ENCODE data around the gene CBR3. TPM values are rescaled to one million over a fixed set of nuclear protein-coding genes. Genes with fewer than 3 reads are reported as not detected.

CBR3 gene
- total and polyA plus RNA-seq, 2 of the 13 experiments (the other 11 are each of a cell fraction or from before 2014, with no cell fraction given): not detected

DNA sequence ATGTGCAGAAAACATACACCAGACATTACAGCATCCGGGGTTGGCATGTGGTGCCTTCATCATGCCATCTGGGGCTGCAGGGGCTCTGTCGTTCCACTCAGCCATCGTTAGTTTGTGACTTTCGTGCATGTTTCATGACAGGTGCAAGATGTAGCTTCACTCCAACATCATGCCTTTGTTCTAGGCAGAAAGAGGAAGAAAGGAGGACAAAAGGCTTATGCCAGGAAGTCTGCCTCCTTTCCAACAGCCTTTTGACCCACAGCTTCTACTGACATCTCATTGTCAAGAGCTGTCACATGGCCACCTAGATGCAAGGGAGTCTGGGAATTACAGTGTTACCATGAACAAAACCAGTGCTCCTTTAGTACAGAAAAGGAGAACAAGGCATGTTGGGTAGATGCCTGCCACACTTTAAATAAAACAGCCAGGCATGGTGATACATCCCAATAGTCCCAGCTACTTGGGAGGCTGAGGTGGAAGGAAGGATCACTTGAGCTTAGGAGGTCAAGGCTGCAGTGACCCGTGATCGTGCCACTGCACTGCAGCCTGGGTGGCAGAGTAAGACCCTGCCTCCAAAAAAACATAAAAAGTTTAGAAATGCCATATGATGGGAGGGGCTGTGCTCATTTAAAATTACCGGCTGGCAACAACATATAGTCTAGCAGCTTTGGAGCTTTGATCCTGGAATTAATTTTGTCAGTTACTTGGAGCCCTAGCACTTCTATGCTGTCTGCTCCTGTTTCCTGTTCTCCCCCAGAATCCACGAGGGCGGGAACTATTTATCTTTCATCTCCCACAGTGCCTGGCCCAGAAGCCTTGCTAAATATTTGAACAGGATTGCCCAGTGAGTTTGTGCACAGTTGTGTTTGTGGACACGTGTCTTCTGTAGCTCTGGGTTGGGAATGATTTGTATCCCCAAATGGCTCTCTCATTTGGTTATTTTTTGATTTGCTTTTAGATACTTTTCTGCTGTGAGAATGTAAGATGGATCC, 29.2 kb downstream of the CBR3 start (continued):
- TF ChIP-seq, protein P1, sequence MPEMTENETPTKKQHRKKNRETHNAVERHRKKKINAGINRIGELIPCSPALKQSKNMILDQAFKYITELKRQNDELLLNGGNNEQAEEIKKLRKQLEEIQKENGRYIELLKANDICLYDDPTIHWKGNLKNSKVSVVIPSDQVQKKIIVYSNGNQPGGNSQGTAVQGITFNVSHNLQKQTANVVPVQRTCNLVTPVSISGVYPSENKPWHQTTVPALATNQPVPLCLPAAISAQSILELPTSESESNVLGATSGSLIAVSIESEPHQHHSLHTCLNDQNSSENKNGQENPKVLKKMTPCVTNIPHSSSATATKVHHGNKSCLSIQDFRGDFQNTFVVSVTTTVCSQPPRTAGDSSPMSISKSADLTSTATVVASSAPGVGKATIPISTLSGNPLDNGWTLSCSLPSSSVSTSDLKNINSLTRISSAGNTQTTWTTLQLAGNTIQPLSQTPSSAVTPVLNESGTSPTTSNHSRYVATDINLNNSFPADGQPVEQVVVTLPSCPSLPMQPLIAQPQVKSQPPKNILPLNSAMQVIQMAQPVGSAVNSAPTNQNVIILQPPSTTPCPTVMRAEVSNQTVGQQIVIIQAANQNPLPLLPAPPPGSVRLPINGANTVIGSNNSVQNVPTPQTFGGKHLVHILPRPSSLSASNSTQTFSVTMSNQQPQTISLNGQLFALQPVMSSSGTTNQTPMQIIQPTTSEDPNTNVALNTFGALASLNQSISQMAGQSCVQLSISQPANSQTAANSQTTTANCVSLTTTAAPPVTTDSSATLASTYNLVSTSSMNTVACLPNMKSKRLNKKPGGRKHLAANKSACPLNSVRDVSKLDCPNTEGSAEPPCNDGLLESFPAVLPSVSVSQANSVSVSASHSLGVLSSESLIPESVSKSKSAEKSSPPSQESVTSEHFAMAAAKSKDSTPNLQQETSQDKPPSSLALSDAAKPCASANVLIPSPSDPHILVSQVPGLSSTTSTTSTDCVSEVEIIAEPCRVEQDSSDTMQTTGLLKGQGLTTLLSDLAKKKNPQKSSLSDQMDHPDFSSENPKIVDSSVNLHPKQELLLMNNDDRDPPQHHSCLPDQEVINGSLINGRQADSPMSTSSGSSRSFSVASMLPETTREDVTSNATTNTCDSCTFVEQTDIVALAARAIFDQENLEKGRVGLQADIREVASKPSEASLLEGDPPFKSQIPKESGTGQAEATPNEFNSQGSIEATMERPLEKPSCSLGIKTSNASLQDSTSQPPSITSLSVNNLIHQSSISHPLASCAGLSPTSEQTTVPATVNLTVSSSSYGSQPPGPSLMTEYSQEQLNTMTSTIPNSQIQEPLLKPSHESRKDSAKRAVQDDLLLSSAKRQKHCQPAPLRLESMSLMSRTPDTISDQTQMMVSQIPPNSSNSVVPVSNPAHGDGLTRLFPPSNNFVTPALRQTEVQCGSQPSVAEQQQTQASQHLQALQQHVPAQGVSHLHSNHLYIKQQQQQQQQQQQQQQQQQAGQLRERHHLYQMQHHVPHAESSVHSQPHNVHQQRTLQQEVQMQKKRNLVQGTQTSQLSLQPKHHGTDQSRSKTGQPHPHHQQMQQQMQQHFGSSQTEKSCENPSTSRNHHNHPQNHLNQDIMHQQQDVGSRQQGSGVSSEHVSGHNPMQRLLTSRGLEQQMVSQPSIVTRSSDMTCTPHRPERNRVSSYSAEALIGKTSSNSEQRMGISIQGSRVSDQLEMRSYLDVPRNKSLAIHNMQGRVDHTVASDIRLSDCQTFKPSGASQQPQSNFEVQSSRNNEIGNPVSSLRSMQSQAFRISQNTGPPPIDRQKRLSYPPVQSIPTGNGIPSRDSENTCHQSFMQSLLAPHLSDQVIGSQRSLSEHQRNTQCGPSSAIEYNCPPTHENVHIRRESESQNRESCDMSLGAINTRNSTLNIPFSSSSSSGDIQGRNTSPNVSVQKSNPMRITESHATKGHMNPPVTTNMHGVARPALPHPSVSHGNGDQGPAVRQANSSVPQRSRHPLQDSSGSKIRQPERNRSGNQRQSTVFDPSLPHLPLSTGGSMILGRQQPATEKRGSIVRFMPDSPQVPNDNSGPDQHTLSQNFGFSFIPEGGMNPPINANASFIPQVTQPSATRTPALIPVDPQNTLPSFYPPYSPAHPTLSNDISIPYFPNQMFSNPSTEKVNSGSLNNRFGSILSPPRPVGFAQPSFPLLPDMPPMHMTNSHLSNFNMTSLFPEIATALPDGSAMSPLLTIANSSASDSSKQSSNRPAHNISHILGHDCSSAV (CRISPR knock-in tag; IDR thresholded peaks at IDR 0.05; ENCODE audit: borderline replicate concordance): no peak
- no peak for TF ChIP-seq ZFP36 (IDR thresholded peaks at IDR 0.05; ENCODE audit: borderline replicate concordance, low read depth, low read length, partially characterized antibody)
- TF ChIP-seq ZNF564 (CRISPR knock-in tag; IDR thresholded peaks at IDR 0.05): no peak; the same call in 1 of the 2 replicates
- TF ChIP-seq SMAD9 (CRISPR knock-in tag; IDR thresholded peaks at IDR 0.05): no peak
- peak; percentile 64 for TF ChIP-seq RARA (CRISPR knock-in tag; IDR thresholded peaks at IDR 0.05)
- TF ChIP-seq ZSCAN9 (CRISPR knock-in tag; IDR thresholded peaks at IDR 0.05; ENCODE audit: borderline replicate concordance): 0 out of 2 replicates have a peak, but pooled peaks have one; percentile 53
- TF ChIP-seq ZNF451 (CRISPR knock-in tag; IDR thresholded peaks at IDR 0.05): no peak
- TF ChIP-seq, protein P2, sequence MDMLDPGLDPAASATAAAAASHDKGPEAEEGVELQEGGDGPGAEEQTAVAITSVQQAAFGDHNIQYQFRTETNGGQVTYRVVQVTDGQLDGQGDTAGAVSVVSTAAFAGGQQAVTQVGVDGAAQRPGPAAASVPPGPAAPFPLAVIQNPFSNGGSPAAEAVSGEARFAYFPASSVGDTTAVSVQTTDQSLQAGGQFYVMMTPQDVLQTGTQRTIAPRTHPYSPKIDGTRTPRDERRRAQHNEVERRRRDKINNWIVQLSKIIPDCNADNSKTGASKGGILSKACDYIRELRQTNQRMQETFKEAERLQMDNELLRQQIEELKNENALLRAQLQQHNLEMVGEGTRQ (IDR thresholded peaks at IDR 0.05; ENCODE audit: low read depth, low read length): no peak
- TF ChIP-seq, protein P2 (CRISPR knock-in tag; IDR thresholded peaks at IDR 0.05; ENCODE audit: borderline replicate concordance): no peak; the same call in 1 of the 2 replicates
- TF ChIP-seq ZNF569 (CRISPR knock-in tag; IDR thresholded peaks at IDR 0.05; ENCODE audit: borderline replicate concordance): no peak
- peak; percentile 15; the same call in 1 of the 2 replicates for TF ChIP-seq GABPB1 (CRISPR knock-in tag; IDR thresholded peaks at IDR 0.05)
- TF ChIP-seq RAD51 (IDR thresholded peaks at IDR 0.05; ENCODE audit: borderline replicate concordance): no peak
- TF ChIP-seq ZNF33B (CRISPR knock-in tag; IDR thresholded peaks at IDR 0.05): no peak
- TF ChIP-seq SNRNP70 (IDR thresholded peaks at IDR 0.05; ENCODE audit: low read depth, low read length): no peak
- no peak for TF ChIP-seq BRF2 (CRISPR knock-in tag; IDR thresholded peaks at IDR 0.05)
